CD8-positive, alpha-beta memory T cell (primary cell): ENCODE measurements around the gene CPT2. TPM values are rescaled to one million over a fixed set of nuclear protein-coding genes. Genes with fewer than 3 reads are reported as not detected.

Source experiments
- CTCF ChIA-PET: fragments of 350-600 bp; sonication (Branson Sonifier 250); formaldehyde crosslinking; loops from one replicate; lab custom pipeline; 2021; ENCODE audit warnings: antibody characterized with exemption; lab: Charles Lee
- POLR2A ChIA-PET: fragments of 350-600 bp; sonication (Branson Sonifier 250); formaldehyde crosslinking; loops from one replicate; lab custom pipeline; 2021; ENCODE audit warnings: antibody characterized with exemption; lab: Charles Lee
- DNase-seq, 5 donors: peaks; one replicate each; pipeline versions ENCODE4 v3.0.0 to v3.0.0-alpha.2; 2020 to 2022; ENCODE audit warnings: mixed read lengths in 1 of 5
- H3K27ac ChIP-seq: one replicate; pipeline ENCODE4 v1.7.0; 2013; ENCODE audit warnings: low read depth, mild to moderate bottlenecking, low read length, moderate library complexity
- H3K27me3 ChIP-seq: 2 replicates; pipeline ENCODE4 v1.7.0; 2013; ENCODE audit warnings: low read length, mild to moderate bottlenecking; ENCODE audit not compliant: insufficient read depth, poor library complexity, severe bottlenecking
- H3K36me3 ChIP-seq: 2 replicates; pipeline ENCODE4 v1.7.0; 2013; ENCODE audit warnings: mild to moderate bottlenecking, low read length, moderate library complexity; ENCODE audit not compliant: insufficient read depth
- H3K4me1 ChIP-seq: 2 replicates; pipeline ENCODE4 v1.7.0; 2013; ENCODE audit warnings: mild to moderate bottlenecking, low read length, moderate library complexity; ENCODE audit not compliant: insufficient read depth
- H3K4me3 ChIP-seq: 2 replicates; pipeline ENCODE4 v1.7.0; 2013; ENCODE audit warnings: mild to moderate bottlenecking, low read length
- H3K9me3 ChIP-seq: 2 replicates; pipeline ENCODE4 v1.7.0; 2013; ENCODE audit warnings: mild to moderate bottlenecking, low read length
- H3K27ac Mint-ChIP-seq, 8 donors: one replicate each; pipeline ENCODE4 v1.8.0; 2020 to 2021; ENCODE audit warnings: mixed read lengths in 8 of 8, mild to moderate bottlenecking in 6 of 8, inconsistent platforms in 3 of 8, moderate library complexity in 3 of 8
- H3K27me3 Mint-ChIP-seq, 2 donors: one replicate each; pipeline ENCODE4 v1.8.0; 2020 to 2021; ENCODE audit warnings: mixed read lengths in 2 of 2, mild to moderate bottlenecking in 1 of 2, moderate library complexity in 1 of 2
- H3K36me3 Mint-ChIP-seq, 3 donors: one replicate each; pipeline ENCODE4 v1.8.0; 2020 to 2021; ENCODE audit warnings: mixed read lengths in 3 of 3, inconsistent platforms in 1 of 3, mild to moderate bottlenecking in 1 of 3
- H3K4me1 Mint-ChIP-seq, 3 donors: one replicate each; pipeline ENCODE4 v1.8.0; 2020 to 2021; ENCODE audit warnings: mixed read lengths in 3 of 3, inconsistent platforms in 1 of 3, mild to moderate bottlenecking in 1 of 3
- H3K4me3 Mint-ChIP-seq, 7 donors: one replicate each; pipeline ENCODE4 v1.8.0; 2020 to 2021; ENCODE audit warnings: mixed read lengths in 7 of 7, mild to moderate bottlenecking in 6 of 7, moderate library complexity in 4 of 7, inconsistent platforms in 2 of 7
- H3K9me3 Mint-ChIP-seq, 5 donors: one replicate each; pipeline ENCODE4 v1.8.0; 2020 to 2022; ENCODE audit warnings: mixed read lengths in 5 of 5, mild to moderate bottlenecking in 3 of 5, moderate library complexity in 2 of 5, inconsistent platforms in 1 of 5
- polyA plus RNA-seq: library from polyadenylated mRNA; unstranded; fragments of 300-500 nt; fragmentation: Illumina TruSeq; gene quantifications from one replicate; pipeline ENCODE4 v1.2.3, GENCODE V29; 2021
- total RNA-seq, 2 experiments: library from RNA; stranded (reverse); gene quantifications; one replicate each; pipeline ENCODE4 v1.2.3, GENCODE V29; 2021

The CPT2 gene
- total and polyA plus RNA-seq, 3 experiments from 2014 or later: 19.4 to 21.4 (median 20.5) TPM

DNA sequence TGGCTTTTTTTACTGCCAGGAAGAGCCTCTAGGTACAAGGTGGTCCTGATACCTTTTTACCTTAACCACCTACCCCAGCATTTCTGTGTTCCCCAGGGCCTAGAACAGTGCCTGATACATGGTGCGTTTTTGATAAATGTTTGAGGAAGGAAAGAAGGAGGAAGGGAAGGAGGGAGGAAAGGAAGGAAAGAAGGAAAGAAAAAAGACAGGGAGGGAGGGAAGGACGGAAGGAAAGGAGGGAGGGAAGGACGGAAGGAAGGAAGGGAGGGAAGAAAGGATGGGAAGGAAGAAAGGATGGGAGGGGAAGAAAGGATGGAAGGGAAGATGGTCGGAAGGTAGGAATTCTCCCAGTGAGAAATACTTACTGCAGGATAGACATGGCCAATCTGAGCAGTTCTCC lies 53.7 kb downstream of the CPT2 start:
- Mint-ChIP-seq H3K9me3 (no peaks in the 10 kb centered on the region), H3K4me3 (no peak overlapping the region), H3K27me3 (no peaks in the 10 kb centered on the region), H3K27ac (peak overlapping the region in 1 of 8 donors; percentile 43), H3K36me3 (peaks cover 0 to 34% (median 12%) of the 10 kb centered on the region in 3 donors), H3K4me1 (no peaks in the 10 kb centered on the region)
- Histone ChIP-seq H3K4me1 (no peaks in the 10 kb centered on the region), H3K36me3 (no peaks in the 10 kb centered on the region), H3K9me3 (no peaks in the 10 kb centered on the region), H3K27me3 (no peaks in the 10 kb centered on the region), H3K4me3 (no peak overlapping the region), H3K27ac (no peak overlapping the region)
- CTCF ChIA-PET: no interaction called here
- POLR2A ChIA-PET: no interaction called here
- DNase-seq: no peak

DNA sequence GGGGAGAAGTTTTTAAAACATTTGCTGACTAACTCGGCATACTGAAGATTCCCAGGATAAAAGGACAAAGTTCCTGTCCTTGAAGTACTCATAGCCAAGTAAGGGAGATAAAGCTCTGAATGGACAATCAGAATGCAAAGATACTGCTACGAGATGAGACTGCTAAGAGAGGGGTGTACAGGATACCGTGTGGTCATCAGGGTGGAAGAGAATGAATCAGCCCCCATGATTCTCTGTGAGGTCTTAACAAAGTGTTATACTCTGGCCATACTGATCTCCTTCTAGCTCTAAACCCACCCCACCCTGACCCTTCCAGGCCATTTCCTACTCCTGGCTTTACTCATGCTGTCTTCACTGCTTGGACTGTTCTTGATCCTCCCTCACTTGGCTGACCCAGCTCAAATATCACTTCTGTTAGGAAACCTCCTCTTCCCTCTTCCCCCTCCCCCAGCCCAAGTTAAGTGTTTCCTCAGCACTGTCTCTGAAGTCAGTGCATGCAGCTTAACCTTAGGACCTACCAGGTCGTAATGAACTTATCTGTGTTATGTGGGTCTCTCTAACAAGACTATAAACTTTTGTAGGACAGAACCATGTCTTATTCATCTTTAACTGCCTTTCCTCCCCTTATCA lies 57.5 kb downstream of the CPT2 start:
- Mint-ChIP-seq H3K4me1 (no peaks in the 10 kb centered on the region), H3K27me3 (no peaks in the 10 kb centered on the region), H3K9me3 (no peaks in the 10 kb centered on the region), H3K27ac (peak overlapping the region in 5 of 8 donors; percentile 26 to 58 (median 49)), H3K4me3 (no peak overlapping the region), H3K36me3 (peaks cover 0 to 56% (median 14%) of the 10 kb centered on the region in 3 donors)
- ChIA-PET CTCF (no interaction called here), POLR2A (no interaction called here)
- Histone ChIP-seq H3K9me3 (no peaks in the 10 kb centered on the region), H3K4me3 (no peak overlapping the region), H3K36me3 (no peaks in the 10 kb centered on the region), H3K27me3 (no peaks in the 10 kb centered on the region), H3K4me1 (no peaks in the 10 kb centered on the region), H3K27ac (no peak overlapping the region)
- no peak for DNase-seq

DNA sequence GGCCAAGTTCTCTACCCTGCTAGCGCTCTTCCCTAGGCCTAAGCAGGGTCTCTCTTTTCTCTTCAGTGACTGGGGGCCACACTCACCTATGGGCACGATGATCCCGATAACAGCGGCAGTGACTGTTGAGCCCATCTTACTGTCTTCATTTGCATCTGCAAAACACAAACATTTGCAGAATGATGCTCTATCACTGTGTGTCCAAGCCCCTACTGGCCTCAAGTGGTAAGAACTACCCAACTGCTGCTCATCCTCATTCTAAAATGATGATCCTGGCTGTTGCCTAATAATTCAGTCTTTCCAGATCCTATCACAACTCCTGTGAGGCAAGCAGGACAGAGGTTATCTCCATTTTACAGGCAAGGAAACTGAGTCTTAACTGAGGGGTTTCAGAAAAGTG lies 58.4 kb downstream of the CPT2 start:
- Mint-ChIP-seq H3K36me3 (peaks cover 0 to 56% (median 10%) of the 10 kb centered on the region in 3 donors), H3K9me3 (no peaks in the 10 kb centered on the region), H3K27me3 (no peaks in the 10 kb centered on the region), H3K4me1 (no peaks in the 10 kb centered on the region), H3K4me3 (no peak overlapping the region), H3K27ac (no peak overlapping the region)
- no peak for DNase-seq
- Histone ChIP-seq H3K4me1 (no peaks in the 10 kb centered on the region), H3K9me3 (no peaks in the 10 kb centered on the region), H3K27ac (no peak overlapping the region), H3K36me3 (peaks cover 2% of the 10 kb centered on the region), H3K4me3 (no peak overlapping the region), H3K27me3 (no peaks in the 10 kb centered on the region)
- POLR2A ChIA-PET: no interaction called here
- CTCF ChIA-PET: no interaction called here

DNA sequence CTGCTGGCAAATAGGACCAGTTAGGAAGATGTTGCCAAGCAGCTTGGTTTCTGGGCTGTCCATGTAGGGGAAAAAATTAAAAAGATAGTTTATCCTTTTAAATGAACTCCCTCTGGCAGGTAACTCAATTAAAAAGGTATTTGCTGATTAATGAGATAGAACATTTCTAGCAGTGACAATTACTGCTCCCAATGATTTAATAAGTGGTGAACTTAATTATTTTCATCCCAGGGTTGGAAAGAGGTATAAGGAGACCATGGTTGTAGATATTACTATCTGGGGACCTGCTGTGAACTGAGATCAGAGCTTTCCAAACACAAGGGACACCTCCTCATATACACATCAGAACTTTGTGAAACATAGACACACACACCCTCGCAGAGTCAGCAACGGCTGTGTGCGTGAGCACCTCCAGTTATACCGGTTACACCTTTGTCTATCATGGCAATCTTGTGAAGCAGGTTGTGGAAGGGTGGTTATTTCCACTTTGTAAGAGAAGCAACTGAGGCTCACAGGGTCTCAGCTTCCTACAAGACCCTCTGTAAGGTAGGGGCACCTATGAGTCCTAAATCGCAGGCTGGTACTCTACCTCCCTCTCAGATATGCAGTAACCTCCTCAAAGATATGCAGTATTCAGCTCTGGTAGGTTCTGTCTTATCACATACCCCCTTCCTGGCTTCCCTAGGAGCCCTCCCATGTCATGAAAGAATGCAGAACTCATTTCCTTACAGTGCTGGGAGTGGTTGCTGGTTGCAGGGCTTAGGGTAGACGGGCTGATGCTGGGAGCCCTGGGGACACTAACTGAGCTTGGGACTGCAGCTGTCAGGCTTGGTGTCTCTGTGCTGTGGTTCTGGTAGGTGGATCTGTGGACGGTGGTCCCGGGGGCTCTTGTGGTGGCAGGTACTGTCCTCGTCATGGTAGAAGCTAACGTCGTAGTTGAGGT lies 60.2 kb downstream of the CPT2 start:
- Mint-ChIP-seq H3K9me3 (no peaks in the 10 kb centered on the region), H3K36me3 (peaks cover 0 to 61% (median 9%) of the 10 kb centered on the region in 3 donors), H3K27ac (peak overlapping the region in 1 of 8 donors; percentile 41), H3K4me1 (no peaks in the 10 kb centered on the region), H3K4me3 (no peak overlapping the region), H3K27me3 (no peaks in the 10 kb centered on the region)
- no peak for DNase-seq
- Histone ChIP-seq H3K36me3 (peaks cover 8% of the 10 kb centered on the region), H3K4me1 (no peaks in the 10 kb centered on the region), H3K27me3 (no peaks in the 10 kb centered on the region), H3K9me3 (no peaks in the 10 kb centered on the region), H3K4me3 (no peak overlapping the region), H3K27ac (no peak overlapping the region)
- ChIA-PET CTCF (no interaction called here), POLR2A (no interaction called here)

DNA sequence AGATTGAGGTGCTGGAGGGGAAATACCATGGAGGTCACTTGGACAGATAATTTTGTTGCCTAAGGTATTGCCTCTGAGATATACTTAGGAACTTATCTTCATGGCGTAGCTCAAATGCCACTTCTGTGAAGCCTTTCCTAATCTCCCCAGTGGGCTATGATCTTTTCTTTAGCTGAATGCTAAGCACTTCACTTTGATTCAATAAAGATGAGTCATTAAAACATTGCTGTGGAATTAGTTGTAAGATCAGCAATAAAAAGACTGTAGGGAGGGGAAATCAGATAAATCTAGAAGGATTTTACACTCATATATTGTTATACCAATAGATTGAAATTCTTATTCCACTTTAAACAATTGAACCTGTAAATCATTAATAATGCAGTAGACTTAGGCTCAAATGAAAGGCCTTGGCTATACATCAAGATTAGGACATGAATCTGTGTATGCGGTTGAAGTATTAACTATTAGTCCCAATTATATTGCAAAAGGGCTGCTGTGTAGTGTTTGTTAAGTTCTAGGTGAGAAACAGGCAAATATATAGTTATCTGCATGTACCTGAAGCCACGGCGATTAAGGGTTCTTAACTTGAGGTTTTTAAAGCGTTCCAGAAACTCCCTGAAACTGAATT lies 60.9 kb downstream of the CPT2 start:
- Histone ChIP-seq H3K4me3 (no peak overlapping the region), H3K27me3 (no peaks in the 10 kb centered on the region), H3K9me3 (no peaks in the 10 kb centered on the region), H3K4me1 (no peaks in the 10 kb centered on the region), H3K36me3 (peaks cover 10% of the 10 kb centered on the region), H3K27ac (no peak overlapping the region)
- no peak overlapping the region for H3K4me3 Mint-ChIP-seq
- no peak for DNase-seq
- no peaks in the 10 kb centered on the region for H3K9me3 Mint-ChIP-seq
- ChIA-PET POLR2A (no interaction called here), CTCF (no interaction called here)
- H3K36me3 Mint-ChIP-seq: peaks cover 0 to 65% (median 9%) of the 10 kb centered on the region in 3 donors
- no peaks in the 10 kb centered on the region for H3K27me3 Mint-ChIP-seq
- H3K4me1 Mint-ChIP-seq: no peaks in the 10 kb centered on the region
- peak overlapping the region in 1 of 8 donors; percentile 41 for H3K27ac Mint-ChIP-seq

DNA sequence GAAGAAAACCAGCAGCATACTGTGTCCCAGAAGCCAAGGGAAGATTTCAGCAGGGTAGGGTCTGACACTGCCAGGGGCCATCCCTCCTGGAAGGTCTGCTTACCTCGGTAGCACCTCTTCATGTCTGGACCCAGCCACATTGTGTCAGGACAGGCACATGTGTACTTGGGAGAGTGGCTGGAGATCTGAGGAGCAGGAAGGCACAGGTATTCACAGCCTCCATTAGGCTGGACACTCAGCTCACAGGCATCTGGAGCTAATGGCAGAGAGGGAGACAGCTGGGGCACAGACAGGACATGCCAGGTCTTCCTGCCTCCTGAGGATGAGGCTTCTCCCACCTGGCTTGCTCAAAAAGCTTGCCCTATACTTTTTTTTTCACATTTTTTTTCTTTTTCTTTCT lies 61.6 kb downstream of the CPT2 start:
- ChIA-PET CTCF (no interaction called here), POLR2A (no interaction called here)
- Histone ChIP-seq H3K4me3 (no peak overlapping the region), H3K36me3 (peaks cover 16% of the 10 kb centered on the region), H3K9me3 (no peaks in the 10 kb centered on the region), H3K27me3 (no peaks in the 10 kb centered on the region), H3K4me1 (no peaks in the 10 kb centered on the region), H3K27ac (no peak overlapping the region)
- H3K4me1 Mint-ChIP-seq: no peaks in the 10 kb centered on the region
- H3K27me3 Mint-ChIP-seq: no peaks in the 10 kb centered on the region
- no peak overlapping the region for H3K27ac Mint-ChIP-seq
- peaks cover 0 to 69% (median 9%) of the 10 kb centered on the region in 3 donors for H3K36me3 Mint-ChIP-seq
- no peak overlapping the region for H3K4me3 Mint-ChIP-seq
- H3K9me3 Mint-ChIP-seq: no peaks in the 10 kb centered on the region
- no peak for DNase-seq

DNA sequence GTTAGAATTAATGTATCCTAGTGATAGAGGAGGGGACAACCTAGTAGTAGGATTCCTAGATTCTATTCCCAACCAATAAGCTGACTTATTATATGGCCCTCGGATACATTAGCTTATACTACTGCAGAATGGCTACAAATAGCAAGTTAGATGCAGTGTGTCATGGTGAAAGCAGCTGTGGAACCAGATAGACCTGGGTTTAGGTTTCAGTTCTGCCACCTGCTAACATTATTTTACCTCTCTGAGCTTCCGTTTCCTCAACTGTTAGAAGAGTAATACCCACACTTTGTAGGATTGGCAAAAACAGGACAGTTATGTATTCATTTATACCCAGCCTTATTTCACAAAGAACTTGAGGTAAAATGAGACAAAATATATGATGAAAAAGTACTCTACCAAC lies 63.3 kb downstream of the CPT2 start:
- DNase-seq: no peak
- Histone ChIP-seq H3K36me3 (peaks cover 21% of the 10 kb centered on the region), H3K4me3 (no peak overlapping the region), H3K27me3 (no peaks in the 10 kb centered on the region), H3K4me1 (no peaks in the 10 kb centered on the region), H3K27ac (no peak overlapping the region), H3K9me3 (no peaks in the 10 kb centered on the region)
- no peak overlapping the region for H3K4me3 Mint-ChIP-seq
- no peaks in the 10 kb centered on the region for H3K4me1 Mint-ChIP-seq
- H3K36me3 Mint-ChIP-seq: peaks cover 4 to 76% (median 10%) of the 10 kb centered on the region in 3 donors
- POLR2A ChIA-PET: no interaction called here
- H3K27me3 Mint-ChIP-seq: no peaks in the 10 kb centered on the region
- H3K9me3 Mint-ChIP-seq: no peaks in the 10 kb centered on the region
- no peak overlapping the region for H3K27ac Mint-ChIP-seq
- CTCF ChIA-PET: no interaction called here
